NB4 (cell line): Measurements from ENCODE around the gene SDK2.

Experiments
- DNase-seq: peaks from one replicate; pipeline ENCODE4 v3.0.0; 2010; ENCODE audit warnings: low read depth
- H3K4me3 ChIP-seq: one replicate; pipeline ENCODE4 v1.5.1; 2011; ENCODE audit warnings: mild to moderate bottlenecking, low read depth, low read length, moderate library complexity
- MAX ChIP-seq: IDR thresholded peaks from 2 replicates; pipeline ENCODE4 v1.6.1; 2011; ENCODE audit warnings: low read depth, low read length
- MYC ChIP-seq: IDR thresholded peaks from 2 replicates; pipeline ENCODE4 v1.6.1; 2011; ENCODE audit warnings: low read depth, low read length
- POLR2A ChIP-seq: IDR thresholded peaks from 2 replicates; pipeline ENCODE4 v1.6.1; 2011; ENCODE audit warnings: mild to moderate bottlenecking; ENCODE audit not compliant: insufficient read length; ENCODE audit errors: extremely low read depth
- TF ChIP-seq, protein P1 (sequence below): IDR thresholded peaks from one replicate; pipeline ENCODE4 v1.5.1; 2012; ENCODE audit warnings: low read depth, low read length

Gene SDK2

DNA sequence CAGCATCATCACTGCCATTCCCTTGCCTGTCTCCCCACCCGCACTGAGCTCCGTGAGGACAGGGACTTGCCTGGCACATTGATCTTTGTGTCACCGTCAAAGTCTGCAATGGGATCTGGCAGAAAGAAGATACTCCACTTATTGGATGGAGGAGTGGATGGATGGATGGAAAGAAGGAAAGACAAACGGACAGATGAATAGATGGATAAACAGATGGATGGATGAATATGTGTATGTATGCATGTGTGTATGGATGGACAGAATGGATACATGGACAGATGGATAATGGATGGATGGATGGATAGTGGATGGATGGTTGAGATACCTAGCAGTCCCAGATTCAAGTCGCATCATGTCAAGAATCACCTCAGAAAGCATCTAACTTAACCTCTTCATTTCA, 99.9 kb downstream of the SDK2 start:
- TF ChIP-seq POLR2A: no peak
- TF ChIP-seq, protein P1, sequence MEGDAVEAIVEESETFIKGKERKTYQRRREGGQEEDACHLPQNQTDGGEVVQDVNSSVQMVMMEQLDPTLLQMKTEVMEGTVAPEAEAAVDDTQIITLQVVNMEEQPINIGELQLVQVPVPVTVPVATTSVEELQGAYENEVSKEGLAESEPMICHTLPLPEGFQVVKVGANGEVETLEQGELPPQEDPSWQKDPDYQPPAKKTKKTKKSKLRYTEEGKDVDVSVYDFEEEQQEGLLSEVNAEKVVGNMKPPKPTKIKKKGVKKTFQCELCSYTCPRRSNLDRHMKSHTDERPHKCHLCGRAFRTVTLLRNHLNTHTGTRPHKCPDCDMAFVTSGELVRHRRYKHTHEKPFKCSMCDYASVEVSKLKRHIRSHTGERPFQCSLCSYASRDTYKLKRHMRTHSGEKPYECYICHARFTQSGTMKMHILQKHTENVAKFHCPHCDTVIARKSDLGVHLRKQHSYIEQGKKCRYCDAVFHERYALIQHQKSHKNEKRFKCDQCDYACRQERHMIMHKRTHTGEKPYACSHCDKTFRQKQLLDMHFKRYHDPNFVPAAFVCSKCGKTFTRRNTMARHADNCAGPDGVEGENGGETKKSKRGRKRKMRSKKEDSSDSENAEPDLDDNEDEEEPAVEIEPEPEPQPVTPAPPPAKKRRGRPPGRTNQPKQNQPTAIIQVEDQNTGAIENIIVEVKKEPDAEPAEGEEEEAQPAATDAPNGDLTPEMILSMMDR: no peak
- TF ChIP-seq MYC: no peak
- no peak for TF ChIP-seq MAX
- DNase-seq: no peak
- no peak overlapping the region for H3K4me3 ChIP-seq

DNA sequence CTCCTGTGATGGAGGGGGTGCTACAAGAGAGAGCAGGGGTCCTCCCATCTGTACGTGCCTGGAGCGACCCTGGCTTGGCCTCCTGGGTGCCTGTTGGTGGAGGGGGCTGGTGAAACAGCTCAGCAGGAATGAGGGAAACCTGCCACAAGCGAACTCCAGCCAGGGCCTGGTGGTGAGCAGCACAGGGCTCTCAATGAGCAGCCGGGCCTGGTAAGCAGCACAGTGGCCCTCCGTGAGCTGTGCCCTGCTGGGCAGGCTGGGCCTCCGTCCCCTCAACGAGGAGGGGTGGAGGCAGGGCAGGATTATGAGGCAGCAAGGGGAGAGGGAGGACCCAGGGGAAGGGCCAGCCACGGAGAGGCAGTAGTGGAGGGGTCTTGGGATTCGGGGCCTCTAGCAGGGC, 101.9 kb downstream of the SDK2 start:
- no peak for DNase-seq
- H3K4me3 ChIP-seq: no peak overlapping the region
- TF ChIP-seq, protein P1: no peak
- TF ChIP-seq POLR2A (no peak), MAX (no peak), MYC (no peak)

DNA sequence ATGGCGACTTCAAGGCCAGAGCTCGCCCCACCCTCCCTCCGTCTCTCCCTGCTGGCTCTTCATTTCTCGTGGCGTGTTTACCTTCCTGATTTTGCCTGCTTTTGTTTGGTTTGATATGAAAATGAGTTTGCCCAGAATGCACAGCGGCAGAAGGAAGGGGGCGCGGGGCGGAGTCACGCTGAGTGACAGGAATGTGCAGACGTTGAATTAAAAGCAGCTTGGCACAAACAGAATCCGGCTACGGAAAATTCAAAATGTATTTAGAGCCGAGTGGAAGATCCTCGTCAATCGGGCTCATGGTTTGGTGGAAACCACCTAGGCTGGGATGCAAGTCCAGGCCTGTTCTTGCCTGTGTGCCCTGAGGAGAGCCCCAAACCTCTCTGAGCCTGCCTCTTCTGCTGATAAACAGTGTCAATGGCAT, 102.7 kb downstream of the SDK2 start:
- no peak overlapping the region for H3K4me3 ChIP-seq
- TF ChIP-seq MAX (no peak), POLR2A (no peak), MYC (no peak)
- TF ChIP-seq, protein P1: no peak
- DNase-seq: no peak

GRCh38 chr17:73541111-73541510, 103.1 kb downstream of the SDK2 start:
- H3K4me3 ChIP-seq: no peak overlapping the region
- DNase-seq: no peak
- TF ChIP-seq, protein P1: no peak
- no peak for TF ChIP-seq POLR2A
- TF ChIP-seq MYC: no peak
- TF ChIP-seq MAX: no peak

GRCh38 chr17:73539166-73539565, 105.1 kb downstream of the SDK2 start:
- no peak for DNase-seq
- H3K4me3 ChIP-seq: no peak overlapping the region
- no peak for TF ChIP-seq MAX
- no peak for TF ChIP-seq MYC
- TF ChIP-seq, protein P1: no peak
- TF ChIP-seq POLR2A: no peak

DNA sequence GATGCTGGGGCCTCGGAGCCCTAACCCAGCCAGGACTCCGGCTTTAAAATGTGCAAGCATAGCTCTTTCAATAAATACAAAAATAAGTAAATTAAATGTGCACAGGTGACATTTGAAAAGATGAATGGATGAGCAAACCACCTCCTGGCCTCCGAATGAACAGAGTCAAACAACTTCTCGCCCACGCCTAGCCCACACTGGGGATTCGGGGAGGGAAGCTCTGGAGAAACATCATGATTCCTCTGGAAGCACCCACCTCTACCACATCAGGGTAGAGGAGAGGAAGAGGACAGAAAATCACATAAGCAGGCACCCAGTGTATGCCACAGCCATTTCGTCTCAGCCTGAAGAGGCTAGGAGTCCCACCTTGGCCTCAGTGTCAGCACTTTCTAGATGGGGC, 105.8 kb downstream of the SDK2 start:
- TF ChIP-seq MYC: no peak
- TF ChIP-seq MAX: no peak
- no peak for TF ChIP-seq POLR2A
- TF ChIP-seq, protein P1: no peak

More for the DNA sequence above, 105.8 kb downstream of the SDK2 start:
- H3K4me3 ChIP-seq: no peak overlapping the region
- DNase-seq: no peak
